HG02623 (cell line): Measurements from ENCODE around the gene DHRS2.
"Not testable (repeated sequence)": the region's sequence is repeated elsewhere in the genome, so short reads cannot be mapped to it uniquely, and the experiment has no call there.

Source experiments
- ATAC-seq: cut with Tn5 transposase; IDR thresholded peaks from one replicate; pipeline ENCODE4 v1.9.1; 2021; ENCODE audit warnings: moderate library complexity; ENCODE audit not compliant: unreplicated experiment

DHRS2 gene

GRCh38 chr14:23675906-23676305 lies 39.7 kb downstream of the DHRS2 start:
- ATAC-seq, result no peak

- no peak for ATAC-seq
Observed at GRCh38 chr14:23681337-23681736, 45.2 kb downstream of the DHRS2 start.

- not testable (repeated sequence) for ATAC-seq
Observed at GRCh38 chr14:23689709-23690514, 53.7 kb downstream of the DHRS2 start.

- no peak for ATAC-seq
Observed at GRCh38 chr14:23692416-23692815, 56.3 kb downstream of the DHRS2 start.

- ATAC-seq, result no peak
Observed at GRCh38 chr14:23693252-23693775, 57.1 kb downstream of the DHRS2 start.

GRCh38 chr14:23694085-23694948 lies 58.2 kb downstream of the DHRS2 start:
- no peak for ATAC-seq
